Measurements from ENCODE around the gene POLR2B.

The POLR2B gene

GRCh38 chr4:57077550-57078343, 99.1 kb downstream of the POLR2B start:
- TF ChIP-seq SIN3A (IDR thresholded peaks at IDR 0.05; ENCODE audit: borderline replicate concordance, insufficient read depth, low read length) (no peak), POLR2AphosphoS5 (IDR thresholded peaks at IDR 0.05; ENCODE audit: low read depth, low read length) (no peak), REST (IDR thresholded peaks at IDR 0.05; ENCODE audit: insufficient read depth in 1 of 2, low read depth in 2 of 2, low read length in 2 of 2) (no peak), TAF1 (IDR thresholded peaks at IDR 0.05; ENCODE audit: borderline replicate concordance, insufficient read depth, low read length) (no peak), FOXP2 (optimal IDR thresholded peaks at IDR 0.05; ENCODE audit: borderline replicate concordance, extremely low read depth, extremely low read length, insufficient read depth) (no peak)

GRCh38 chr4:57078685-57079521, 100.2 kb downstream of the POLR2B start:
- TF ChIP-seq POLR2AphosphoS5 (IDR thresholded peaks at IDR 0.05; ENCODE audit: low read depth, low read length) (no peak), FOXP2 (optimal IDR thresholded peaks at IDR 0.05; ENCODE audit: borderline replicate concordance, extremely low read depth, extremely low read length, insufficient read depth) (no peak), REST (IDR thresholded peaks at IDR 0.05; ENCODE audit: insufficient read depth in 1 of 2, low read depth in 2 of 2, low read length in 2 of 2) (no peak), SIN3A (IDR thresholded peaks at IDR 0.05; ENCODE audit: borderline replicate concordance, insufficient read depth, low read length) (no peak), TAF1 (IDR thresholded peaks at IDR 0.05; ENCODE audit: borderline replicate concordance, insufficient read depth, low read length) (no peak)

Data from PFSK-1 (cell line).